HG02678 (cell line): ENCODE measurements around the gene RAB1B.
"Not testable (repeated sequence)": the region's sequence is repeated elsewhere in the genome, so short reads cannot be mapped to it uniquely, and the experiment has no call there.

Source experiments
- ATAC-seq: cut with Tn5 transposase; IDR thresholded peaks from one replicate; pipeline ENCODE4 v1.9.1; 2021; ENCODE audit warnings: mild to moderate bottlenecking, moderate library complexity; ENCODE audit not compliant: unreplicated experiment

Gene RAB1B

DNA sequence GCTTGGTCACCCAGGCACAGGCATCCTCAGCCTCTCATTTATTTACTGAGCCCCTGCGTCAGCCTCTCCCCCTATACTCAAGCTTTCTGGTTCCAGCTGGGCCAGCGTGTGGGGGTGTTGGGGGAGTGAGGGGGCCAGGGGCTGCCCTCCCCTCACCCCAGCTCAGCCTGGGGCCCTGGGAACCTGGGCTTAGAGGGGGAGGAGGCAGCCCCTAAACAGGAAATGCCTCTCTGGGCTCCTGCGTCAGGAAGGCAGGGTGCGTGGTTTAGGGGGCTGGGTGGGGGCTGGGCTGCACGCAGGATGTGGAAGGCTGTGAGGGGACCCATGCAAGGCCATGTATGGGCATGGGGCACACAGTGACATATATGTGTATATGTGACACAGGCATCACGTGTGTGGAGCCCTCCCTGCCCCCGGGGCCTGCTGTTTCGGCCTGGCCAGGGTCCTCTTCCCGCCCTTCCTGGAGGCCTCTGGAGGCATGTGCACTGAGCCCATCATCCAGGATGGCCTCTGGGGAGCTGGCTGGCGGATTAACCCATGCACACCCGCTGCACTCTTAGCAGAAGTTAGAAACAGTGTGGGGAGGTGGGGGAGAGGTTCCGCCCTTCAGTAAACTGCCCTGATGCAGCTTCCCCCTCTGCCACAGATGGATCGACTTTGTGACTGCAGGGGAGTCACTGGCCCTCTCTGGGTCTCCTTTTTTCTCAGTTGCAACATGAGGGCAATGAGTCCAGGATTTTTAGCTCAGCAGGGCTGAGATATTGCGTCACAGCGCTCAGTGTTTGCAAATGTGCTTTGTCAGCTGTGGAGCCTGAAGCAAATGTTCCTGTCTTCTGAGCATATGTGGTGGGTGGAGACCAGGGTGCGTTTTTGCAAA, 49.5 kb downstream of the RAB1B start:
- ATAC-seq: no peak

DNA sequence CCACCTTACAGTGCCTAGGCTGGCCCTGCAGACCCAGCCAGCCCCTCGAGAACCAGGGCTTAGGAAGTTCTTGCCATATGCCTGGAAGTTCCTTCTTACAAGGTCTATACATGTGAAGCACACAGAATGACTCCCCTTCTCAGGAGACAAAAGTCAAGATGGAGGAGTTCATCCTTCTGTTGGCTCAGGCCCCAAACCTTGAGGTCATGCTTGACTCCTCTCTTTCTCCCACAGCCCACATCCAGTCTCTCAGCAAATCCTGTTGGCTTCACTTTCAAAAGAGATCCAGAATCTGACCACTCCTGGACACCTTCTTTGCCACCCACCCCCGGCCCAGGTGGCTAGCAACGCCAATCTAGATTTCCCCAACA, 50.1 kb downstream of the RAB1B start:
- no peak for ATAC-seq

DNA sequence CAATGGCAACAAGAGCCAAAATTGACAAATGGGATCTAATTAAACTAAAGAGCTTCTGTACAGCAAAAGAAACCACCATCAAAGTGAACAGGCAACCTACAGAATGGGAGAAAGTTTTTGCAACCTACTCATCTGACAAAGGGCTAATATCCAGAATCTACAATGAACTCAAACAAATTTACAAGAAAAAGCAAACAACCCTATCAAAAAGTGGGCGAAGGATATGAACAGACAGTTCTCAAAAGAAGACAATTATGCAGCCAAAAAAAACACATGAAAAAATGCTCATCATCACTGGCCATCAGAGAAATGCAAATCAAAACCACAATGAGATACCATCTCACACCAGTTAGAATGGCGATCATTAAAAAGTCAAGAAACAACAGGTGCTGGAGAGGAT, 51.9 kb downstream of the RAB1B start:
- not testable (repeated sequence) for ATAC-seq

DNA sequence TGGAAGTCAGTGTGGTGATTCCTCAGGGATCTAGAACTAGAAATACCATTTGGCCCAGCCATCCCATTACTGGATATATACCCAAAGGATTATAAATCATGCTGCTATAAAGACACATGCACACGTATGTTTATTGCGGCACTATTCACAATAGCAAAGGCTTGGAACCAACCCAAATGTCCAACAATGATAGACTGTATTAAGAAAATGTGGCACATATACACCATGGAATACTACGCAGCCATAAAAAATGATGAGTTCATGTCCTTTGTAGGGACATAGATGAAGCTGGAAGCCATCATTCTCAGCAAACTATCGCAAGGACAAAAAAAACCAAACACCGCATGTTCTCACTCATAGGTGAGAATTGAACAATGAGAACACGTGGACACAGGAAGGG, 52.3 kb downstream of the RAB1B start:
- not testable (repeated sequence) for ATAC-seq

DNA sequence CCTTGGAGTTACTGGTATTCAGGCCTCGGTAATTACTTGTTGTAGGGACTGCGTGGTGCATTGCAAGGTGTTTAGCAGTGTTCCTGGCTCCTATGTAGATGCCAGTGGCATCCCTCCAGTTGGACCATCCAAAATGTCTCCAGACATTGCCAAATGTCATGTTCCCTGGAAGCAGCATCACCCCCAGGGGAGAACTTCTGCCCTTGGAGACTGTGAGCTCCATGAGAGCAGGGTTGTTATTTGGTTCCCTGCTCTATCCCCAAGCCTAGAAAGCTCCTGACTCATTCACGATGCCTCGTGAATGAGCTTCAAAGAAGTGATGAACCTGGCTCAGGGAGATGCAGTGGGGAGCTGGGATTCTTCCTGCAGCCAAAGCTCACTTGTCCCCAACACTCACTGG, 53.2 kb downstream of the RAB1B start:
- ATAC-seq: no peak

DNA sequence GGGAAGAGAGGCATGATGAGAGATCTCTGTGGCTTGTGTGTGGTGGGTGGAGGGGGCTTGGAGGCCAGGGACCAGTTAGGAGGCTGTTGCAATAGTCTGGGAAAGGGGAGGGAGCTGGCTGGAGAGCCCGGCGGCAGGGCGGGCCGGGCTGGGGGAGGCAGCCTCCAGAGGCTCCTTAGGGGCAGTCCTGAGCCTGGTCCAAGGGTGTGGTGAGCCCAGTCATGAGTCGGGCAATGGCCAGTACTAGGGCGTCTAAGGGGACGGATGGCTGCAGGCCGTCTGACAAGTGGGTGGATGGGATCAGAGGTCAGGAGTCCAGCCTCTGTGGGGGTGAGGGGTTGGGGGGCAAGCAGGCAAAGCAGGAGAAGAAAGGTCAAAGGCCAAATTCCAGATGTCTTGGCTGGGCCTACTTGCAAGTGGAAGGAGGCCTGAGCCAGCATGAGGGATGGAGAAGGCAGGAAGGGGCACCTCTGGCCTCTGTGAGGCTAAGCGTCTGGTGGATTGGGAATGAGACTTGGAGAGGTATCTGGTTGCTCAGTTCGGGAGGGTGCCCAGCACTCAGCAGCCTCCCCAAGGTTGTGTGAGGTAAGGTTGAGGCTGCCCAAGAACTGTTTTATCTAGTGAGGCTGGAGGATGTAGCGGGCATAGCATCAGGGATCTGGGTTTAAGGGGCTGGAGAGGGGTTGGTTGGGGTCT, 54.4 kb downstream of the RAB1B start:
- ATAC-seq: no peak

DNA sequence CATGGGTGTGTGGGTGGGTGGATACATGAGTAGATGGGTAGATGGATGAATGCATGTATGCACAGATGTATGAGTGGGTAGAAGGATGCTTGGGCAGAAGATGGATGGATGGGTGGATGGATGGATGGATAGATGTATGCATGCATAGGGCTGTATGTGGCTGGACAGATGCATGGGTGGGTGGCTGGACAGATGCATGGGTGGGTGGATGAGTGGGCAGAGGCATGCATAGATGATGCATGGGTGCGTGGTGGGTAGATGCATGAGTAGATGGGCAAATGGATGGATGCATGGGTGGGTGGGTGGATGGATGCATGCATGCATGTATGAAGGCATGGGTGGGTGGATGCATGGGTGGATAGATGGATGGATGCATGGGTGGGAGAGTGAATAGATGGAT, 55.2 kb downstream of the RAB1B start:
- ATAC-seq: no peak

DNA sequence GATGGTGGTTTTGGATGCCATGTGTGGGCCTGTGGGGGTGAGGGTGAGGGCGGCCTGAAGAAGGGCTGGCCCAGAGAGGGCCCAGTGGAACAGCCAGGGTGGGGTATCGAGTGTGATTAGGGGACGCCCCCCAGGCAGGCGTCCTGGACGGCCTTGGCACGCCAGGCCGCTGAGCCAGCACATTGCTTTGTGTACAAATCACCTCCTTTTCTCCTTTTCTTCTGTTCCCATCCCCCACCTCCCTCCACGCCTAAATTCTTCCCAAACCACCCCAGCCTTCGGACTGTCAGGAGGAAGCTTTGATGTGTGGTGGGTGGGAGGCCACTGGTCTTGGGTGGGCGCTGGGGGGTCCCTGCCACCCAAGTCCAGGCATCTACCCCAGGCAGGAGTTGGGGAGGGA, 56.2 kb downstream of the RAB1B start:
- ATAC-seq: no peak

DNA sequence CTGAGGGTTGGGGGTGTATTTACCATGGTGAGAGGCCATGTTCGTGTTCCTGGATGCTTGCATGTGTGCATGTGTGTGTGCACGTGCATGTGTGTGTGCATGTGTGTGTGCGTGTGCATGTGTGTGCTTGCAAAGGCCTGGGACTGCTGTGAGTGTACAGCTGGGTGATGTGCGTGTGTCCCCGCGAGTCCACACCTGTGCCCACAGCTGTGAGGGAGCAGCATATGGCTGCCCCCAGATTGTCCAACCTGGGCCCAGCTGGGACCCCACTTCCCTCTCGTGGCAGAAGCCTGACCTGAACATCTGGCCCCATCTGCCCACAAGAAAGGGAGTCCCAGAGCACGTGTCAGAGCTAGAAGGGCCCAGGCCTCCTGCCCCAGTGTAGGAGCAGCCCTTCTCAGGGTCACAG, 56.8 kb downstream of the RAB1B start:
- ATAC-seq: no peak

DNA sequence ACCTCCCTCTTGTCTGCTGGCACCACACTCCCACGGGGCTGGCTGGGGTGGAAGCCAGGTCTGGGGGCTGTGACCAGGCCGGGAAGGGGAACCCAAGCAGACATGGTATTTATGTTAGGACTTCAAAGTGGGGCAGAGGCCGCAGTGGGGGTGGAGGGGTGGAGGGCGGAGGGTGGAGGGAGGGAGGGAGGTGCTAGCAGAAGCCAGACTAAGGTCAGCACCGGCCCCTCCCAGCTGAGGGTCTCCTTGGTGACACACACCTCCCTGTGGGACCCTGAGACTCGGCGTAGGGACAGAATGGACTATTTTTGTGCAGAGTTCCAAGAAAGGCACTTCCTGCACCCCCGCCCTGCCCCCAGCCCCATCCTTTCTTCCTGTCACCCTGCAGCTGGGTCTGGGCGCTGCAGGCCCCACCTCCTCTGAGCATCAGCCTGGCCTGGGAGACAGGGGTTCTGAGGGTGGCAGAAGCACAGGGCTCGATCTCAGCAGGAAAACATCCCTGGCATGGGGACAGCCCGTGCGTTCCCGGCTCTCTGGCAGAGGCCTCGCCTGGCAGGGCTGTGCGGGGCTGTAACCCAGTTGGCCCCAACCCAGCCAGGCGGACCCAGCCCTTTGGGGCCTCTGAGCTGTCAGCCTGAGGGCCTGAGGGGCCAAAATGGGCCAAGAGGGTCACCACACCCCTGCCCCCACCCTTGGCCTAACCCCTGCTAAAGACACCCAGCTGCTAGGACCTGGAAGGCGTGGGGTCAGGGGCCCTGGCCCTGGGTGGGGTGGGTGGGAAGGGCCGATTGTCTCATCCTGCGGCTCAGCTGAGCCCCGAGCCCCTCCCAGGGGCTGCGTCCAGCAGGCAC, 58.0 kb downstream of the RAB1B start:
- no peak for ATAC-seq
